Activated effector memory CD4-positive, alpha-beta T cell treated with Interleukin-2 at 50 U/mL for 16 hours (primary cell): ENCODE results near the gene CRY2.

Experiments
- DNase-seq: peaks from one replicate; pipeline ENCODE4 v3.0.0-alpha.2; 2020

The CRY2 gene

GRCh38 chr11:45850446-45850845, 3.2 kb downstream of the CRY2 start:
- DNase-seq: no peak

GRCh38 chr11:45851228-45851627, 4.0 kb downstream of the CRY2 start:
- no peak for DNase-seq

- no peak for DNase-seq
These were observed 4.9 kb downstream of the CRY2 start for GRCh38 chr11:45852018-45852711.

DNA sequence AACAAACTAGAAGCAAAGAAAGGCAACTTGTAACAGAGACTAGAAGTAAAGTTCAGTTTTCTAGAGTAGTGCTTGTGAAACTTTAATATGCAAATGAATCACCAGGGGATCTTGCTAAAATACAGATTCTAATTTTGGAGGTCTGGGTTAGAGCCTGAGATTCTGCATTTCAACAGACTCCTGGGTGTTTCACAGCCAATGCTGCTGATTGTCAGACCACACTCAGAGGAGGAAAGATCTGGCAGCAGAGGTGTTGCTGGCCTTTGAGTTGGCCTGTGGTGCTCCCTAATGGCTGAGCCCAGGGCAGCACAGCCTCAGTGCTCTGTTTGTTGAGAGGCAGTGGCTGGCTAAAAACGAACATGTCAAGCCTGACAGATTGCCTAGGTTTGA, 5.4 kb downstream of the CRY2 start:
- DNase-seq: no peak

GRCh38 chr11:45853332-45854219, 6.3 kb downstream of the CRY2 start:
- DNase-seq: no peak

- no peak for DNase-seq
These were observed 8.0 kb downstream of the CRY2 start for GRCh38 chr11:45855308-45855707.

DNA sequence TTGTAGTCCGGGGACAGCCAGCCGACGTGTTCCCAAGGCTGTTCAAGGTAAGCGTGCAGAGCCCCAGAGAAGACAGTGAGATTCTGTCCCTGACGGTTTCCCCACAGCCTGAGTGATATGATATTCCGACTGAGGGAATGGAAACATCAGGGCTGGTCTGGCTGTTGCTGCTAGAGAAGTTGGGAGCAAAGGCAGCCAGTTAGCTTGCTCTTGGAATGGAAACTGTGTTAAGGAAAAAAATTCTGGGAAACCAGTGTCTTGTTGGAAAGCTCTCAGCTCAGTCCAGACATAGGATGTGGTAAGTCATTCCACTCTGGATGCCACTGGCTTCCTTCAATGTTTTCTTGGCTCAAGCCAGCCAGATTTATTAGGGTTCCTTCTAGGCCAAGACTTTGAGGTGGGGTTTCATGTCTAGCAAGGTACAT, 8.8 kb downstream of the CRY2 start:
- DNase-seq: no peak

GRCh38 chr11:45857961-45858474, 10.7 kb downstream of the CRY2 start:
- no peak for DNase-seq

- DNase-seq: no peak
These were observed 11.6 kb downstream of the CRY2 start for GRCh38 chr11:45858751-45859398.

- DNase-seq: no peak
These were observed 12.4 kb downstream of the CRY2 start for GRCh38 chr11:45859661-45860140.

DNA sequence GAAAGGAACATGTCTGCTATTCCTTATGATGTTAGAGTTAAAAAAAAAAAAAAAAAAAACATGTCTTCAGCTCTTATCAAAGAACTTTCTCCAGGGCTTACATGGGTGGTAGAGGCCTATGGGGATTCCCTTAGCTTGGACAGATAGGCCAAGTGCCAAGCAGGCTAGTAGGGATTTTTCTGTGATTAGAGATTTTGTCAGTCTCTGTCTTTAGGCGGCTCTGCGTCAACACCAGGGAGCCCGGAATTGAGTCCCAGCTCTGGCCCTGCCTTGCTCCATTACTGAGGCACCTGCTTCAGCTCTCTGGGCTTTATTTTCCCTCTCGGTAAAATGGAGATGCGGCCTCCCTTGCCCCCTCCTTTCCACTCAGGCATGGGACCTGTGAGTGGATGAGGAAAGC, 13.1 kb downstream of the CRY2 start:
- DNase-seq: no peak

DNA sequence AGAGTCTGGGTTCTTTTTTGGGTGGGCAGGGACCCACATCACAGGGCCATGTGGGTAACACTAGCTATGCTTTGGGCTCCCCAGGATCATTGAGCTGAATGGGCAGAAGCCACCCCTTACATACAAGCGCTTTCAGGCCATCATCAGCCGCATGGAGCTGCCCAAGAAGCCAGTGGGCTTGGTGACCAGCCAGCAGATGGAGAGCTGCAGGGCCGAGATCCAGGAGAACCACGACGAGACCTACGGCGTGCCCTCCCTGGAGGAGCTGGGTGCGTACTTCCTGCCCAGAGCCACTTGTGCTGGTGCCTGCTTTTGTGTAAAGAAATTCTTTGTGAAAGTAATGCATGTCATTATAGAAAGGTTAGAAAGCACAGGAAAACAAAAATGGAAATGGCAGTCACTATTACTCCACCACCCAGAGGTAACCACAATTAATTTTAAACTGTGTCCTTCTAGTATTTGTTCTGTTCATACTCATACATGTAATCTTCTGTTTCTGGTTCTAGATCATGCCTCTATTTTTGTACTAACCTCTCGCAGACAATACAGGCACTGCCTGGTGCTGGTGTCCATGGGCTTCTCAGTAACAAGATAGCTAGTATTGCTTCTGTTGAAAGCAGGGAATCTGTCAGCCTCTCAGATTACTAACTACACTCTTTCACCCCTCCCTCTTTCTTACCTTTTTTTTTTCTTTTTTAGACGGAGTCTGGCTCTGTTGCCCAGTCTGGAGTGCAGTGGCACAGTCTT, 13.7 kb downstream of the CRY2 start:
- no peak for DNase-seq

- no peak for DNase-seq
These were observed 16.8 kb downstream of the CRY2 start for GRCh38 chr11:45864041-45864440.

DNA sequence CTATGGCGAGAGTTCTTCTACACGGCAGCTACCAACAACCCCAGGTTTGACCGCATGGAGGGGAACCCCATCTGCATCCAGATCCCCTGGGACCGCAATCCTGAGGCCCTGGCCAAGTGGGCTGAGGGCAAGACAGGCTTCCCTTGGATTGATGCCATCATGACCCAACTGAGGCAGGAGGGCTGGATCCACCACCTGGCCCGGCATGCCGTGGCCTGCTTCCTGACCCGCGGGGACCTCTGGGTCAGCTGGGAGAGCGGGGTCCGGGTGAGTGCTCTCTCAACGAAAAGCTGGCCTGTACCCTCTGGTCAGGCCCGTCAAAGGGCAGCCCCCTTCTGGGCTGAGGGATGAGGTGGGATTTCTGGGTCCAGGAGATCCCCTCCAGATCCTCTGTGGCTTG, 22.3 kb downstream of the CRY2 start:
- DNase-seq: no peak

- no peak for DNase-seq
These were observed 23.4 kb downstream of the CRY2 start for GRCh38 chr11:45870706-45871105.

DNA sequence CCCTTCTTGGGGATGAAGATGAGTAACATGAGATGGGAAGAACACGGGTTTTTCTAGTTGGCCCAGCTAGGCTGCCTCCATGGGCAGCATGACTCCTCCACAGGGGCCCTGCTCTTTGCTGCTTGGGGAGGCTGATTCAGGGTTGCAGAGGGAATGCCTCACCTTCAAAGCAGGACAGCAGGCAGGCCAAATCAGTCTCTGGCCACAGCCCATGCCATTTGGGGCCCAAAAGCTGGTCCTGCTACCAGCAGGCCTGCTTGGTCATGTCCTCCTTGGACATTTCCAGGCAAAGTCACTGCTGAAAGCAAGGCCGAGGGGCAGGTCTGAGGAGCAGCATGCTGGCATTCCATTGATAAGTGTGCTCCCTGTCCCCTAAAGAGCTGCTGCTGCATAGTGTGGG, 24.4 kb downstream of the CRY2 start:
- DNase-seq: no peak

DNA sequence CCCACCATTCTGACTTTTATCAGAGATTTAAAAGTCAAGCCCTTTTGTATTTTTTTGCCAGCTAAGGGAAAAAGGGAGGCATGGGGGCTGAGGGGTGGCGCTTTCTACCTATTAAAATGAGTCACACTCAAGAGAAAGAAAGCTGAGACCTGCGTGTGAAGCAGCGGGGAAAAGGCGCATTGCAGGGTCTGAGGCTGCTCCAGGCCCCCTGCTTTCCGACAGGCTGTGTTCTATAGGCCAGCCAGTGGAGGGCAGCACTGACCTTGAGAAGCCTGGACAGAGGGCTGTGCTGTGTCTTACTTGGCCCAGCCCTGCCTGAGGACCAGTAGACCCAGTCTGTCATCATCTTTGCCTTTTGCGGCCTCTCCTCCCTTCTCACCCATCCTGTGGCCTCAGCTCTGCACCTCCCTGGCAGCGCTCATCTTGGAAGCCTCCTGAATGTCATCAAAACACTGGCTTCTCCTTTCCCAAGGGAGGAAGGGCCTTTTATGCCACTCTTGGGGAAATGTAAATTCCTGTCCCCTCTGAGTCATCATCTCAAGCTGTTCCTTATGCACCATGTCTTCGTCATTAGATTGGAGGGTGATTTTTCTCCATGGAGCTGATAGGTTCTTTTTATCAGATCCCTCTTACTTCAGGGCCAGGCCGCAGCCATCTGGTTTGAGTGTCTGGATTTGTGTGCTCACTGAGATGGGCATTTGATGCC, 25.5 kb downstream of the CRY2 start:
- no peak for DNase-seq

DNA sequence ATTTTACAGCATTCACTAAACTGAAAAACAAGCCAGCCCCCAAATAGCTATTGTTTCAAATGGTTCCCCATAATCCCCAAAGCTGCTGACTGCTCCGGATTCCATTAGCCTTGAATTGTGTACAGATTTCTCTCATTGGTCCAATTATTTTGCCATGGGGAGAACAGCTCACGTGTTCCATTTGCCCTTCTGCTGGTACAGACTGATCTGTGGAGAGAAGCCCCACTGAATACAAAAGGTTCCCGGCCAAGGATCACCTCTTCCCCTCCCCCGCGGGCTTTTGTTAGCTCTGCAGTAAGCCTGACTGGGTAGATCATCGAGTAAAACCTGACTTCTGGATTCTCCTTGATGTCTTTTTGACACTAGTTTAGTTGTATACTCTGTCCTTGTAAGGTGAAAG, 29.1 kb downstream of the CRY2 start:
- no peak for DNase-seq

- DNase-seq: no peak
These were observed 29.9 kb downstream of the CRY2 start for GRCh38 chr11:45877221-45877620.

- DNase-seq: no peak
These were observed 30.6 kb downstream of the CRY2 start for GRCh38 chr11:45877845-45878244.

DNA sequence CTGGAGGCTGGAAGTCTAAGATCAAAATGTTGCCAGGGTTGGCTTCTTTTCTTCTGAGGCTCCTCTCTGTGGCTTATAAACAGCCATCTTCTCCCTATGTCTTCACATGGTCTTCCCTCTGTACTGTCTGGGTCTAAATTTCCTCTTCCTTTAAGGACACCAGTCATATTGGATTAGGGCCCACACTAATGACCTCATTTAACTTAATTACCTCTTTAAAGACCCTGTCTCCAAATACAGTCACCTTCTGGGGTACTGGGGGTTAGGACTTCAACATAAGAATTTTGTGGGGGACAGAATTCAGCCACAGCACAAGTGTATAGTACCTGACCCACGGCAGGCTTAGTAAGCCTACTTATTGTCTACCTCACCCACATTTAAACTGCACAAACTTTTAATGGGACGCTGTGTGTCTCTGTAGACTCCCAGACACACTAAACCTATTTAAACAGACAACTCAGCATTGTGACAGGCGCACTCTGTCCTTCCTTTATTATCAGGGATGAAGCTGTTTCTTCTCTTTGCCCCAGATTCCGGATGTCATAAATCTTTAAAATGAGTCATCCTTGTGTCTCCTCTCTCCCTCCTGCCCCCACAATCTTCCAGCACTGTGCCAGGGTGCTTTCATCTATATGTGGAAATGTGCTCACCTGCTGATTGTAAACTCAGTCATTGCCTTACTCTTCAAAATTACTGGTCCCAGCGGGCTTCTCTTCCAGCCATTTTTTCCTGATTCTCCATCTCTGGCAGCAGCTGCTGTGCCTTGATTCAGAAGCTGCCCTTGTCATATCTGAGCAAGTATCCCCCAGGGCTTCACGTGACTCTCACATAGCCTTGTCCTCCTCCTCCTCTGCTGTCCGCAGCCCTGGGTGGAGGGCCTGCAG, 32.8 kb downstream of the CRY2 start:
- no peak for DNase-seq
